ENCODE measurements around the gene PKN2.

Gene PKN2

GRCh38 chr1:88645886-88646285 lies 38.2 kb upstream of the PKN2 start:
- H3K79me2 ChIP-seq (ENCODE audit: low read length): no peaks in the 10 kb centered on the region
- H3K4me1 ChIP-seq (ENCODE audit: low read length): no peaks in the 10 kb centered on the region
- no peak for DNase-seq
- H3K9me3 ChIP-seq (replicated peaks; ENCODE audit: insufficient read depth, low read length): no peaks in the 10 kb centered on the region
- H3K9ac ChIP-seq (ENCODE audit: low read length): no peak overlapping the region
- no peaks in the 10 kb centered on the region for H3F3A ChIP-seq (ENCODE audit: insufficient read depth, low read length)
- TF ChIP-seq CTCF (IDR thresholded peaks at IDR 0.05; ENCODE audit: low read length) (no peak), EZH2phosphoT487 (IDR thresholded peaks at IDR 0.05; ENCODE audit: low read length) (no peak), EZH2 (optimal IDR thresholded peaks at IDR 0.05; ENCODE audit: low read depth, low read length) (no peak)
- no peaks in the 10 kb centered on the region for H4K20me1 ChIP-seq (ENCODE audit: insufficient read depth, low read length)
- H3K27me3 ChIP-seq (replicated peaks; ENCODE audit: insufficient read depth, low read length): no peaks in the 10 kb centered on the region
- H3K36me3 ChIP-seq (replicated peaks; ENCODE audit: insufficient read depth, low read length): no peaks in the 10 kb centered on the region
- H2AFZ ChIP-seq (ENCODE audit: low read length): no peak overlapping the region
- H3K27ac ChIP-seq (ENCODE audit: low read length): no peak overlapping the region
- H3K9me2 ChIP-seq (replicated peaks; ENCODE audit: insufficient read depth, low read length): no peaks in the 10 kb centered on the region
- H3K4me2 ChIP-seq (ENCODE audit: low read depth, low read length): no peak overlapping the region
- no peak overlapping the region for H3K4me3 ChIP-seq (ENCODE audit: low read length)

- no peaks in the 10 kb centered on the region for H3F3A ChIP-seq (ENCODE audit: insufficient read depth, low read length)
- H2AFZ ChIP-seq (ENCODE audit: low read length): no peak overlapping the region
- no peaks in the 10 kb centered on the region for H3K9me3 ChIP-seq (replicated peaks; ENCODE audit: insufficient read depth, low read length)
- H3K9me2 ChIP-seq (replicated peaks; ENCODE audit: insufficient read depth, low read length): no peaks in the 10 kb centered on the region
- no peak for DNase-seq
- no peaks in the 10 kb centered on the region for H3K79me2 ChIP-seq (ENCODE audit: low read length)
- no peak overlapping the region for H3K4me2 ChIP-seq (ENCODE audit: low read depth, low read length)
- no peak for TF ChIP-seq EZH2 (optimal IDR thresholded peaks at IDR 0.05; ENCODE audit: low read depth, low read length)
- TF ChIP-seq CTCF (IDR thresholded peaks at IDR 0.05; ENCODE audit: low read length): no peak
- no peak for TF ChIP-seq EZH2phosphoT487 (IDR thresholded peaks at IDR 0.05; ENCODE audit: low read length)
- no peak overlapping the region for H3K4me3 ChIP-seq (ENCODE audit: low read length)
- no peaks in the 10 kb centered on the region for H3K4me1 ChIP-seq (ENCODE audit: low read length)
- no peaks in the 10 kb centered on the region for H4K20me1 ChIP-seq (ENCODE audit: insufficient read depth, low read length)
- no peak overlapping the region for H3K9ac ChIP-seq (ENCODE audit: low read length)
- H3K27me3 ChIP-seq (replicated peaks; ENCODE audit: insufficient read depth, low read length): no peaks in the 10 kb centered on the region
- no peaks in the 10 kb centered on the region for H3K36me3 ChIP-seq (replicated peaks; ENCODE audit: insufficient read depth, low read length)
- H3K27ac ChIP-seq (ENCODE audit: low read length): no peak overlapping the region
Observed at GRCh38 chr1:88646476-88647248, 37.4 kb upstream of the PKN2 start.

- no peaks in the 10 kb centered on the region for H3K9me2 ChIP-seq (replicated peaks; ENCODE audit: insufficient read depth, low read length)
- no peak overlapping the region for H2AFZ ChIP-seq (ENCODE audit: low read length)
- H3K36me3 ChIP-seq (replicated peaks; ENCODE audit: insufficient read depth, low read length): no peaks in the 10 kb centered on the region
- no peaks in the 10 kb centered on the region for H4K20me1 ChIP-seq (ENCODE audit: insufficient read depth, low read length)
- H3K79me2 ChIP-seq (ENCODE audit: low read length): no peaks in the 10 kb centered on the region
- H3K4me2 ChIP-seq (ENCODE audit: low read depth, low read length): no peak overlapping the region
- H3K27me3 ChIP-seq (replicated peaks; ENCODE audit: insufficient read depth, low read length): no peaks in the 10 kb centered on the region
- no peaks in the 10 kb centered on the region for H3K9me3 ChIP-seq (replicated peaks; ENCODE audit: insufficient read depth, low read length)
- no peaks in the 10 kb centered on the region for H3F3A ChIP-seq (ENCODE audit: insufficient read depth, low read length)
- no peaks in the 10 kb centered on the region for H3K4me1 ChIP-seq (ENCODE audit: low read length)
- no peak overlapping the region for H3K4me3 ChIP-seq (ENCODE audit: low read length)
- H3K27ac ChIP-seq (ENCODE audit: low read length): no peak overlapping the region
- no peak for DNase-seq
- no peak overlapping the region for H3K9ac ChIP-seq (ENCODE audit: low read length)
- TF ChIP-seq EZH2phosphoT487 (IDR thresholded peaks at IDR 0.05; ENCODE audit: low read length): no peak
- TF ChIP-seq EZH2 (optimal IDR thresholded peaks at IDR 0.05; ENCODE audit: low read depth, low read length): no peak
- TF ChIP-seq CTCF (IDR thresholded peaks at IDR 0.05; ENCODE audit: low read length): no peak
Observed at GRCh38 chr1:88647249-88647645, 36.8 kb upstream of the PKN2 start.
